GM12892 (cell line): ENCODE measurements around the gene CIZ1.

Source experiments
- POLR2A ChIP-seq: IDR thresholded peaks from 2 replicates; pipeline ENCODE4 v1.6.1; 2011; ENCODE audit warnings: low read depth, low read length, control low read depth
- TAF1 ChIP-seq: IDR thresholded peaks from 2 replicates; pipeline ENCODE4 v1.6.1; 2011; ENCODE audit warnings: low read depth, mild to moderate bottlenecking, control low read depth, low read length, borderline replicate concordance

GRCh38 chr9:128166169-128166568 lies 25.2 kb downstream of the CIZ1 start:
- no peak for TF ChIP-seq TAF1
- TF ChIP-seq POLR2A: no peak
